Measurements from ENCODE around the gene PARL.
"Not testable (repeated sequence)": the region's sequence is repeated elsewhere in the genome, so short reads cannot be mapped to it uniquely, and the experiment has no call there.

PARL gene

DNA sequence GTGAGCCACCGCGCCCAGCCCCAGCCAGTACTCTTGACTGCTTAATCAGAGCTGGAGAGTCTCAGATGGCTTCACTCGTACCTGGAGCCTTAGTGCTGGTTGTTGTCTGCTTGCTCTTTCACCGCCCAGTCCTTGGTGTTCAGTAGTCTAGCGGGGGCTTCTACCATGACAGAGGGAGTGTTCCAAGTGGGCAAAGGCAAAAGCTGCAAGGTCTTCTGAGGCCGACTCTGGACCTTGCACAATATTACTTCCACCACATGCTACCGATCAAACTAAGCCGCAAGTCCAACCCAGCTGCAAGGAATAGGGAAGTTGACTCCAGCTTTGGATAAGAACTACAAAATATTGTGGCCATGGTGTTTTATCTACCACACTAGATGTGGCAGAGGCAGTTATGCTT is 6.6 kb downstream of the PARL start:
- peaks cover 12% of the 10 kb centered on the region for H3K4me1 ChIP-seq (ENCODE audit: insufficient read depth, low read length)
- H3K9ac ChIP-seq (ENCODE audit: low read length): no peak overlapping the region
- H3K9me3 ChIP-seq (ENCODE audit: low read length): no peaks in the 10 kb centered on the region
- no peaks in the 10 kb centered on the region for H3K36me3 ChIP-seq (ENCODE audit: insufficient read depth, low read length)
- no peaks in the 10 kb centered on the region for H3K27me3 ChIP-seq (ENCODE audit: control insufficient read depth in 1 of 2, insufficient read depth in 2 of 2, low read length in 2 of 2)
- H3K4me3 ChIP-seq (ENCODE audit: low read depth in 1 of 2, low read length in 2 of 2): no peak overlapping the region
- H3K27ac ChIP-seq (ENCODE audit: low read depth, low read length): no peak overlapping the region

DNA sequence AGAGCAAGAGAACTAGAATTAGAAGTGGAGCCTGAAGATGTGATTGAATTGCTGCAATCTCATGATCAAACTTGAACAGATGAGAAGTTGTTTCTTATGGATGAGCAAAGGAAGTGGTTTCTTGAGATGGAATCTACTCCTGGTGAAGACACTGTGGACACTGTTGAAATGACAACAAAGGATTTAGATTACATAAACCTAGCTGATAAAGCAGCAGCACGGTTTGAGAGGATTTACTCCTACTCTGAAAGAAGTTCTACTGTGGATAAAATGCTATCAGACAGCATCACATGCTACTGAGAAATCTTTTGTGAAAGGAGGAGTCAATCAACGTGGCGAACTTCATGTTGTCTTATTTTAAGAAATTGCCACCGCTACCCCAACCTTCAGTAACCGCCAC is 7.5 kb downstream of the PARL start:
- H3K4me3 ChIP-seq (ENCODE audit: low read depth in 1 of 2, low read length in 2 of 2); H3K27me3 ChIP-seq (ENCODE audit: control insufficient read depth in 1 of 2, insufficient read depth in 2 of 2, low read length in 2 of 2); H3K4me1 ChIP-seq (ENCODE audit: insufficient read depth, low read length); H3K36me3 ChIP-seq (ENCODE audit: insufficient read depth, low read length); H3K27ac ChIP-seq (ENCODE audit: low read depth, low read length); H3K9me3 ChIP-seq (ENCODE audit: low read length); H3K9ac ChIP-seq (ENCODE audit: low read length): not testable (repeated sequence)

DNA sequence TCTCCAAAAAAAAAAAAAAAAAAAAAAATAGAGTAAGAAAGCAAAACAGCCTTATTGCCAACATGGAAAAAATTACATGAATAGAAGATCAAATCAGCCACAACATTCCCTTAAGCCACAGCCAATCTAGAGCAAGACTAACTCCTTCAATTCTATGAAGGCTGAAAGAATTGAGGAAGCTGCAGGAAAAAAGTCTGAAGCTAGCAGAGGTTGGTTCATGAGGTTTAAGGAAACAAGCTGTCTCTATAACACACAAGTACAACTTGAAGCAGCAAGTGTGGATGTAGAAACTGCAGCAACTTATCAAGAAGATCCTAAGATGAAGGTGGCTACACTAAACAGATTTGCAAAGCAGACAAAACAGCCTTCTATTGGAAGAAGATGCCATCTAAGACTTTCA is 9.3 kb downstream of the PARL start:
- H3K9me3 ChIP-seq (ENCODE audit: low read length): no peaks in the 10 kb centered on the region
- H3K4me3 ChIP-seq (ENCODE audit: low read depth in 1 of 2, low read length in 2 of 2): no peak overlapping the region
- H3K27ac ChIP-seq (ENCODE audit: low read depth, low read length): no peak overlapping the region
- no peak overlapping the region for H3K9ac ChIP-seq (ENCODE audit: low read length)
- H3K4me1 ChIP-seq (ENCODE audit: insufficient read depth, low read length): peaks cover 4% of the 10 kb centered on the region
- no peaks in the 10 kb centered on the region for H3K36me3 ChIP-seq (ENCODE audit: insufficient read depth, low read length)
- no peaks in the 10 kb centered on the region for H3K27me3 ChIP-seq (ENCODE audit: control insufficient read depth in 1 of 2, insufficient read depth in 2 of 2, low read length in 2 of 2)

DNA sequence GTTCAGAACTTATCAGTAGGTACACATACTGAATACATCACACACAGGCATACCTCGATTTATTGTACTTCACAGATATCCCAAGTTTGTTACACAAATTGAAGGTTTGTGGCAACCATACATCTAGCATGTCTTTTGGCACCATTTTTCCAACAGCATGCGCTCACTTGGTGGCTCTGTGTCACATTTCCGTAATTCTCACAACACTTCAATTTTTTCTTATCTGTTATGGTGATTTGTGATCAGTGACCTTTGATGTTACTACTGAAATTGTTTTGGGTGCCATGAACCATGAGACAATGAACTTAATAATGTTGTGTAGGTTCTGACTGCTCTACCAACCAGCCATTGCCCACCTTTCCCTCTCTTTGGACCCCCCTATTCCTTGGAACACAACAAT is 10.8 kb downstream of the PARL start:
- Histone ChIP-seq H3K27me3 (ENCODE audit: control insufficient read depth in 1 of 2, insufficient read depth in 2 of 2, low read length in 2 of 2) (no peaks in the 10 kb centered on the region), H3K9me3 (ENCODE audit: low read length) (no peaks in the 10 kb centered on the region), H3K4me1 (ENCODE audit: insufficient read depth, low read length) (peaks cover 4% of the 10 kb centered on the region), H3K36me3 (ENCODE audit: insufficient read depth, low read length) (no peaks in the 10 kb centered on the region), H3K9ac (ENCODE audit: low read length) (no peak overlapping the region), H3K27ac (ENCODE audit: low read depth, low read length) (no peak overlapping the region), H3K4me3 (ENCODE audit: low read depth in 1 of 2, low read length in 2 of 2) (no peak overlapping the region)

DNA sequence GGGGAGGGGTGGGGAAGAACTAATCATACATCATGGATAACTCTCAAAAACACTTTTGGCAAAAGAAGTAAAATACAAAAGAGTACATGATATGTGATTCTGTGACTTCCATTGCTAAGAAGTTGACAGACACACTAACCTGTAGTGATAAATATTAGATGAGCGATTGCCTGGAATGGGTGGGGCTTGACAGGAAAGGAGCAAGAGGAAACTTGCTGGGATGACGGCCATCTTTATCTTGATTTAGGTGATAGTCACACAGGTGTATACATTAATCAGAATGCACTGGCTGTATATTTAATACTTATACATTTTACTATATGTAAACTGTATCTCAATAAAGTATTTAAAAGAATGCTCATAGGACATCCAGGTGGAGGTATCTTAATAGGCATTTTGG is 13.1 kb downstream of the PARL start:
- no peaks in the 10 kb centered on the region for H3K27me3 ChIP-seq (ENCODE audit: control insufficient read depth in 1 of 2, insufficient read depth in 2 of 2, low read length in 2 of 2)
- no peak overlapping the region for H3K9ac ChIP-seq (ENCODE audit: low read length)
- no peaks in the 10 kb centered on the region for H3K9me3 ChIP-seq (ENCODE audit: low read length)
- no peak overlapping the region for H3K4me3 ChIP-seq (ENCODE audit: low read depth in 1 of 2, low read length in 2 of 2)
- H3K36me3 ChIP-seq (ENCODE audit: insufficient read depth, low read length): peaks cover 5% of the 10 kb centered on the region
- H3K27ac ChIP-seq (ENCODE audit: low read depth, low read length): no peak overlapping the region
- peaks cover 4% of the 10 kb centered on the region for H3K4me1 ChIP-seq (ENCODE audit: insufficient read depth, low read length)

DNA sequence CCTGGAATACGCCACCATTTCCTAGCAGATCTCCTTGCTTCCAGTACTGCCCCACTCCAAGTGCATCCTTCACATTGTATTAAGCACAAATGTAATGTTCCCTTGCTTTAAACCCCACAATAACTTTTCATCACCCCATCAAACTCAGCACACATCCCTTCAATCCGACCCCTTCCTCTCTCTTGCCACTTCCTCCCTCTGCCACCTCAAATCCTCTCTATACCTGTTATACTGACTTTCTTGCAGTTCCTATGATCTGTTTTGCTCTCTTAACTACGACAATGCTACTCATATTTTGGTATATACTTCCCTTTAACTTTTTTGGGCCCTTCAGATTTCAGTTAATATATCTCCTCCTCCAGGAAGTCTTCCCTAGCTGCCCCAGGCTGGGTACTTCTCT is 14.1 kb downstream of the PARL start:
- H3K4me1 ChIP-seq (ENCODE audit: insufficient read depth, low read length): no peaks in the 10 kb centered on the region
- no peak overlapping the region for H3K9ac ChIP-seq (ENCODE audit: low read length)
- no peak overlapping the region for H3K27ac ChIP-seq (ENCODE audit: low read depth, low read length)
- no peak overlapping the region for H3K4me3 ChIP-seq (ENCODE audit: low read depth in 1 of 2, low read length in 2 of 2)
- no peaks in the 10 kb centered on the region for H3K27me3 ChIP-seq (ENCODE audit: control insufficient read depth in 1 of 2, insufficient read depth in 2 of 2, low read length in 2 of 2)
- no peaks in the 10 kb centered on the region for H3K9me3 ChIP-seq (ENCODE audit: low read length)
- peaks cover 12% of the 10 kb centered on the region for H3K36me3 ChIP-seq (ENCODE audit: insufficient read depth, low read length)

DNA sequence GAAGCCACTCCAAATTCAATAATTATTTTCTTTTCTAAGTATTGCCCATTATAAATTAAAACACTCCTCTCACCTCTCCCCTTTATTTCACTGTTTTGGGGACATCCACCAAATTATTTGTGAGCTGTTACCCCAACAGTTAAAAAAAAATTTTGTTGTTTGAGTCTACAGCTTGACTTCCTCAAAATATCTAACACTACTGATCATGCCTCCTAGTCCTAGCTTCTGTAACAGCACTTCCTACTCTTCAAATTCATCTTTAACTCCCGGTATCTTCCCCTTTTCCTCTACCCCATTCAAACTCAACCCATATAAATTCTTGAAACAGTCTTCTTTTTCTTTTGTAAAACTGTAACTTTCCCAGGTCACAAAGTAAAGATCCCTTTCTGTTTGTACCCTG is 15.9 kb downstream of the PARL start:
- no peak overlapping the region for H3K27ac ChIP-seq (ENCODE audit: low read depth, low read length)
- H3K4me1 ChIP-seq (ENCODE audit: insufficient read depth, low read length): no peaks in the 10 kb centered on the region
- no peak overlapping the region for H3K4me3 ChIP-seq (ENCODE audit: low read depth in 1 of 2, low read length in 2 of 2)
- no peaks in the 10 kb centered on the region for H3K27me3 ChIP-seq (ENCODE audit: control insufficient read depth in 1 of 2, insufficient read depth in 2 of 2, low read length in 2 of 2)
- peaks cover 23% of the 10 kb centered on the region for H3K36me3 ChIP-seq (ENCODE audit: insufficient read depth, low read length)
- H3K9me3 ChIP-seq (ENCODE audit: low read length): no peaks in the 10 kb centered on the region
- H3K9ac ChIP-seq (ENCODE audit: low read length): no peak overlapping the region

DNA sequence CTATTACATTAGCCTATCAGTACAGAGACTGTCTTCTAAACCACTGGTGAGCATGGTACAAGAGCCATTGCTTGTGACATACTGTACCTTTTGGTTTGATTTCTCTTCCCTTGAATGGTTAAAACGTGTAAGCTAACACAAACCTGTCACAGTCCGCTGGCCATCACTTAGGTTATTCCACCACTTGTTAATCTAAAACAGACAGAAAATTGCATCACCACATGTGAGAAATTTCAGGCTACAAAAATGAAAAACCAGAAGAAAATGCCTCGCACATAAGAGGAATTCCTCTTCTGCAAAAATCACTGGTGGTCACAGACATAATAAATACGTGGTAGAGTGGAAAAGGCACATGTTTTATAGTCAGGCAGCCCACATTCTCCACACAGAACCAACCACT is 22.1 kb downstream of the PARL start:
- H3K4me3 ChIP-seq (ENCODE audit: low read depth in 1 of 2, low read length in 2 of 2): no peak overlapping the region
- no peak overlapping the region for H3K27ac ChIP-seq (ENCODE audit: low read depth, low read length)
- peaks cover 73% of the 10 kb centered on the region for H3K36me3 ChIP-seq (ENCODE audit: insufficient read depth, low read length)
- no peak overlapping the region for H3K9ac ChIP-seq (ENCODE audit: low read length)
- H3K9me3 ChIP-seq (ENCODE audit: low read length): no peaks in the 10 kb centered on the region
- no peaks in the 10 kb centered on the region for H3K4me1 ChIP-seq (ENCODE audit: insufficient read depth, low read length)
- no peaks in the 10 kb centered on the region for H3K27me3 ChIP-seq (ENCODE audit: control insufficient read depth in 1 of 2, insufficient read depth in 2 of 2, low read length in 2 of 2)

DNA sequence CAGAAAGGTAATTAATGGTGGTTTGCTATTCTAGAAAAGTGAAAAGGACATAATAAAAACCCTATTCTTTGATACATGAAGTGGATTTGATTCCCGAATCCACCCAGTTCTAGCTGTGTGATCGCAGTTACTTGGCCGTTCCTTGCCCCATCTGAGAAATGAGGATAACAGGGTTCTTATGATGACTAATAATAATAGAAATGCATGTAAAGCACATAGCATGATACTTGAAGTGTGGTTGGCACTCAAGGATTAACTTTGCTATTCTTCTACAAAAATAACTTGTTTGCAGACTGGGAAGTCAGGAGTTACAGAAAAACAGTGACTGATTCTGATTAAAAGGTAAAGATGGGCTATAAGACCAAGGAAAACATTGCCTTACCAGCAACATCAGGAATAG is 26.8 kb downstream of the PARL start:
- H3K4me3 ChIP-seq (ENCODE audit: low read depth in 1 of 2, low read length in 2 of 2): no peak overlapping the region
- H3K9me3 ChIP-seq (ENCODE audit: low read length): no peaks in the 10 kb centered on the region
- H3K36me3 ChIP-seq (ENCODE audit: insufficient read depth, low read length): peaks cover 51% of the 10 kb centered on the region
- H3K27me3 ChIP-seq (ENCODE audit: control insufficient read depth in 1 of 2, insufficient read depth in 2 of 2, low read length in 2 of 2): no peaks in the 10 kb centered on the region
- H3K27ac ChIP-seq (ENCODE audit: low read depth, low read length): no peak overlapping the region
- no peak overlapping the region for H3K9ac ChIP-seq (ENCODE audit: low read length)
- no peaks in the 10 kb centered on the region for H3K4me1 ChIP-seq (ENCODE audit: insufficient read depth, low read length)

DNA sequence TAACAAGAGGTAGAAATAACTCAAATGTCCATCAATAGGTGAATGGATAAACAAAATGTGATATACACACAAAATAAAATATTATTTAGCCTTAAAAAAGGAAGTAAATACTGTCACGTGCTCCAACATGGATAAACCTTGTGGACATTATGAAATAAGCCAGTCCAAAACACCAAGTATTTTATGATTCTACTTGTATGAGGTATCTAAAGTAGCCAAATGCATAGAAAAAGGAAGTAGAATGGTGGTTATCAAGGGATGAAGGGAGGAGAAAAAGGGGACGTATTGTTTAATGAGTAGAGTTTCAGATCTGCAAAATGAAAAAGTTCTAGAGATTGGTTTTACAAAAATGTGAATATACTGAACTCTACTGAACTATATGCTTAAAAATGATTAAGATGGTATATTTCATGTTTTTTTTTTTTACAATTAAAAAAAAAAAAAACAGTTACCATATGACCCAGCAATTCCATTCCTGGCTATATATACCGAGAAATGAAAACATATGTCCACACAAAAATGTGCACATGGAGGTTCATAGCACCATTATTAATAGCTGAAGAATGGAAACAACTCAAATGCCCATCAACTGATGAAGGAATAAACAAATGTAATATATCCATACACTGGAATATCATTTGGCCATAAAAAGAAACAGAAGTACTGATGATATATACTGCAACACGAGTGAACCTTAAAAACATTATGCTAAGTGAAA is 30.2 kb downstream of the PARL start:
- H3K36me3 ChIP-seq (ENCODE audit: insufficient read depth, low read length): peaks cover 20% of the 10 kb centered on the region
- no peak overlapping the region for H3K4me3 ChIP-seq (ENCODE audit: low read depth in 1 of 2, low read length in 2 of 2)
- no peaks in the 10 kb centered on the region for H3K4me1 ChIP-seq (ENCODE audit: insufficient read depth, low read length)
- H3K27me3 ChIP-seq (ENCODE audit: control insufficient read depth in 1 of 2, insufficient read depth in 2 of 2, low read length in 2 of 2): no peaks in the 10 kb centered on the region
- H3K9ac ChIP-seq (ENCODE audit: low read length): no peak overlapping the region
- H3K9me3 ChIP-seq (ENCODE audit: low read length): no peaks in the 10 kb centered on the region
- H3K27ac ChIP-seq (ENCODE audit: low read depth, low read length): no peak overlapping the region

DNA sequence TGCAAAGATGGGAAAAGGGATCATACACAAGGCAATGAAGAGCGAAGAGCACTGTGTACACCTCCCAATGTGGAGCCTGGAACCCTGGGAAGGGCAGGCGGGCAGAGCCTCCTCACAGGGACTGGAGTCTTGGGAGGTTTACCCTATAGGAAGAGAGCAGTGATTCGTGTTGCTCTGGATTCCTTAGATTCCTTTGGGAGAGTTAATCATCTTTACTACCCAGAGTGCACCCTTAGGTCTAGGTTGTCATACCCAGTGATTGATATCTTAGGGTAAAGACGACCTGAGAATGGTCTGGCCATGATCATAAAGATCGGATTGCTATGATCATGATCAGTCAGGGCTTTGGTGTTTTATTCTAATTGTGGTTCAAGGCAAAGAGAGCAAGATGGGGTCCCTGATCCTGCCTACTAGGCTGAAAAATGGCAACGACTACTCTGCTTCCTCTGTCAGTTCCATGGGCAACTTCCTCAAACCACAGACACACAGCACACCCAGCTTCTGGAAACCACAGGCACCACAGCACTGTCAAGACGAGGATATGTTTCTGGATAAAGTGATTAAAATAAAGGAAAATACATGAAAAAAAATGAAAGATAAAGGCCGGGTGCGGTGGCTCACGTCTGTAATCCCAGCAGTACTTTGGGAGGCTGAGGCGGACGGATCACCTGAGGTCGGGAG is 38.9 kb downstream of the PARL start:
- H3K9ac ChIP-seq (ENCODE audit: low read length): no peak overlapping the region
- no peaks in the 10 kb centered on the region for H3K27me3 ChIP-seq (ENCODE audit: control insufficient read depth in 1 of 2, insufficient read depth in 2 of 2, low read length in 2 of 2)
- H3K4me1 ChIP-seq (ENCODE audit: insufficient read depth, low read length): no peaks in the 10 kb centered on the region
- H3K4me3 ChIP-seq (ENCODE audit: low read depth in 1 of 2, low read length in 2 of 2): no peak overlapping the region
- no peak overlapping the region for H3K27ac ChIP-seq (ENCODE audit: low read depth, low read length)
- H3K9me3 ChIP-seq (ENCODE audit: low read length): no peaks in the 10 kb centered on the region
- H3K36me3 ChIP-seq (ENCODE audit: insufficient read depth, low read length): peaks cover 33% of the 10 kb centered on the region

DNA sequence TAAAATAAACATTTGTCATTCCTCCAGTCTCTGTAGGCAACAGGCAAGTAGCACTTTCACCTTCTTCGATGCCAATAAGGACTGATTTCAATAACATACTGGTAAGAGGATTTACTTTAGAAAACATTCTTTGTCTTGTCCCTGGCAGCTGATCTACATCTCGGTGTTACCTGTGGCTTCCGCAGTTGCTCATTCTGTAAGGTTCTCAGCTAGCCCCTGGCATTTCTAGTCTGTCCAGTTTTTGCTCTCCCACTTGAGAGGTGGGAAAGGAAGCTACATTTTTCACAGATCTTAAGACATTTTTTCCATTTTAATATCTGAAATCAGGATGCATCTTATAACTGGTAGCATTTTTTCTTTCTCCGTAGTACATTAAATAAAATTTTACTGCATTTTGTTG is 39.6 kb downstream of the PARL start:
- no peak overlapping the region for H3K4me3 ChIP-seq (ENCODE audit: low read depth in 1 of 2, low read length in 2 of 2)

More for the DNA sequence above, 39.6 kb downstream of the PARL start:
- no peaks in the 10 kb centered on the region for H3K9me3 ChIP-seq (ENCODE audit: low read length)
- H3K27ac ChIP-seq (ENCODE audit: low read depth, low read length): no peak overlapping the region
- no peaks in the 10 kb centered on the region for H3K4me1 ChIP-seq (ENCODE audit: insufficient read depth, low read length)
- no peak overlapping the region for H3K9ac ChIP-seq (ENCODE audit: low read length)
- peaks cover 34% of the 10 kb centered on the region for H3K36me3 ChIP-seq (ENCODE audit: insufficient read depth, low read length)
- no peaks in the 10 kb centered on the region for H3K27me3 ChIP-seq (ENCODE audit: control insufficient read depth in 1 of 2, insufficient read depth in 2 of 2, low read length in 2 of 2)

Data from muscle layer of colon (tissue), 2 donors.